Suppressor macrophage treated with lipopolysaccharide for 4 hours (primary cell): ENCODE results near the gene NBAS.

Experiments
- DNase-seq: peaks from one replicate; pipeline ENCODE4 v3.0.0-alpha.2; 2020

NBAS gene

DNA sequence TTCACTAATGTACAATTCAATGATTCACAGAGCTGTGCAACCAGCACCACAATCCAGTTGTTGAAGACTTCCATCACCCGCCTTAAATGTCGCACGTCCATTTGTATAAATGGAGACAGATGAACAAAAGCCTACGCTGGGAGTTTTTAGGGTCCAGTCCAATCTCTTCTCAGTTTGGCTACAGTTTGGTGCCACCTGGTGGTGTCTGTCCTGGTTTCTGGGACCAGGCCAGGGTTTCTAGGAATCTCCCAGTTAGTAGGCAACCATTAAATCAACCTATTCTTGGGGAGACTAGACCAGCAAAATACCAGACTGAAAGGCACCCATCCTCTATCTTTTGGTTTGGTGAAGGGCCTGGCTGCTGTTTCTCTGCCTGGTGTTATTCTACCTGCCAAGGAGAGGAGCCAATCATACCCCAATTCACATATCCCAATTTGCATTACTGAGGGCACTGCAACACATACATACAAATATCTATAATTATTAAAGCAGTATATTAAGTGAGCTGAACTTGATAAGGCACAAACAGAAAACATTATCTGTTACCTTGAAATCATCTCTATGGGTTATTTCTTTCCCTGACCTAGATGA lies 27.3 kb upstream of the NBAS start:
- DNase-seq = peak; percentile 37

DNA sequence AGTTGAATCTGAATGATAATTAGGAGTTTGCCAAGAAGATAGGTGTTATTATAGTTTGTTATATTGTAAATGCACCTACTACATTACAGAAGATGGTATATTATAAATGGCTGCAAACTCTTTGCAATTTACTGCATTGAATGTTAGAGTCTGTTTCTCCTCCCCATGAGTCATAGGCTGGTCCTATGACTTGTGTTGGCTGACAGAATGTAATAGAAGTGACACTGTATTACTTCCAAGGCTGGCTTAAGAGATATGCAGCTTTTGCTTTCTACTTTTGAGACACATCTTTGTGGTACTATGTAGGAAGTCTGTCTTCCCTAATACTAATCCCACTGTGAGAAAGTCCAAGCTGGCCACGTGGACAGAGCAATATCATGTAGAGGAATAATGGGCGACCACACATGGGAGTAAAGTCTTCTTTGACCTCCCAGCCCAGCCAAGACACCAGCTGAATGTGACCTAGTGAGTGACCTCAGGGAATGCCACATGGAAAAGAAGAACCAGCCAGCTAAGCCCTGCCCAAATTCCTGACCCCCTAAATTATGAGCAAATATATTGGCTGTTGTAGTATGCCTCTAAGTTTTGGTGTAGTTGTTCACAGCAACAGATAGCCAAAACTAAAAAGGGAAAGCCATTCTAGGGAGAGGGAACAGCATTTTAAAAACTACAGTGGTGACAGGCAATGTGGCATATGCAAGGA lies 23.8 kb upstream of the NBAS start:
- peak; percentile 48 for DNase-seq

DNA sequence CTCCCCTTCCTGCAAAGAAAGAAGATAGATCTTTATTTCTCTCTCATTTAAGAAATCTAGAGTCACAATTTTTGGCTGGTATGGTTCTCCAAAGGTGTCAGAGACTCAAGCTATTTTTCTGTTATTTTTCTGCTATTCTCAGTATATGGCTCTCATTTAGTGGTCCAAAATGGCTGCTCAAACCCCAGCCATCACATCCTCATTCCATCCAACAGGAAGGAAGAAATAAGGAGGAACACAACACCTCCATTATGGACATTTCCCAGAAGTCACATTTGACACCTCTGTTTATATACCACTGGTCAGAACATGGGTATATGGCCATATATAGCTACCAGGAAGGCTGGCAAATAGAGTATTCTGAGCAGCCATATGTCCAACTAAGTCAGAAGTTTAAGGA lies 23.2 kb upstream of the NBAS start:
- DNase-seq = no peak

DNA sequence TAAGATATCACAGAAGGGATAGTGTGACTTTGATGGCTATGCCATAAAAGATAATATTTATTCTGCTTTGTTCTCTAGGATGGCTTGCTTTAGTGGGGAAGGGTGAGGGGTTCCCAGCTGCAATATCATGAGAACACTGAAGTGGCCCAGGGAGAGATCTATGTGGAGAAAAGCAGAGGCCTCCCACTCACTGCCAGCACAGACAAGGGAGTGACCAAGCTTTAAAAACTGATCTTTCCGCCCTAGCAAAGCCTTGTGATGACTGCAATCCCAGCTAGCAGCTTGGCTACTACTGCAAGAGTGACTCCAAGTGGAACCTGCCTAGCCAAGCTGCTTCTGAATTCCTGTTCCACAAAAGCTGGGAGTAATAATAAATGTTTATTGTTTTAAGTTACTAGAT lies 22.7 kb upstream of the NBAS start:
- no peak for DNase-seq

DNA sequence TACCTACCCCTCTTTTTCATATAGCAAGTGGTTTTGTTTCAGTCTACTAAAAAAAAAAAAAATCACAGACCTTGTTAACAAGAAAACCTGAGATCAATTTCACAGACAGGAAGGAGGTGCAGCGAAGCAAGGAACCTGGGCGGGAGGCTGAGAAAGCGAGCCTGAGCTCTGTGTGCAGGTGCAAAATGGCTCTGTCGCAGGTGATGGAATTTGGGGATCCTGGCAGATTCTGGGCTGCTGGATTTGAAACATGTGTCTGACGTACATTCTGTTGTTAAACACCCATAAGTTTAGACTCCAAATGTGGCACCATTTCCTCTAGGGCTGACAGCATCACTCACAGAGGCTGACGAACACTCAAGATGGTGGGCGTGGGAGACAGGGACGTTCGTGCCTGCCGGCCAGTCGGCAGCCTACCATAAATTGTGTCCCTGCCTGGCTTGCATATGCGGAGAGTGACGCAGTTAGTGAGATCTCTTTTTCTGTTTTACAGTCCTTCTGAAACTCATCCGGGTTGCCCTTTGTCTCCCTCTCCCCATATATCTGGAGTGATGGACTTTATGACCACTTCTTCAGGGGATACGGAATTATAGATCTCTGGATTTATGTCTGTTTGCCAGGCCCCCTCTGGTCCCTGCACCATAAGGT lies 21.7 kb upstream of the NBAS start:
- no peak for DNase-seq

DNA sequence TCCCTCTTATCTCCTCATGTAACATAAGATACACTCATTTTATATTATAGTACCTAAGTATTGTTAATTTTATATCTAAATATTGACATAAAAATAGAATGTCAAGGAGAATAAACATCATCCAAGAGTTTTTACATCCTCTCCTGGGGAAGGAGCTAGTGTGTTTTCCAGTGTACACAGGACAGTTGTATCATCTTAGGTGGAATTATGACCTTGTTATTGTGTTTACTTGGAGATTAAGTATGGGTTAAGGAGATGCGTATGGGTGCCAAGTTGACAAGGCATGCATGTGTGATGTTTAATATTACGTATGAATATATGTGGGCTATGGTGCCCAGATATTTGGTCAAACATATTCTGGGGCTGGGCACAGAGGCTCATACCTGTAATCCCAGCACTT lies 19.3 kb upstream of the NBAS start:
- DNase-seq = no peak

DNA sequence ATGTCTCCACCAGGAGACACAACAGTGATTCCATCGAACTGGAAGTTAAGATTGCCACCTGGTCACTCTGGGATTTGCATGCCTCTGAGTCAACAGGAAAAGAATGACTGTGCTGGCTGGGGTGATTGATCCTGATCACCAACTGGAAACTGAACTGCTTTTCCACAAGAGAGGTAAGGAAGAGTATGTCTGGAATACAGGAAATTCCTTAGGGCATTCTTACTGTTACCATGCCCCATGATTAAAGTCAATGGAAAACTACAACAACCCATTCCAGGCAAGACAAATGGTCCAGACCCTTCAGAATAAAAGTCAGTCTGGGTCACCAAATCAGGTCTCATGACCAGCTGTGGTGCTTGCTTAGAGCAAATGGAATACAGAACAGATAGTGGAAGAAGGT lies 18.5 kb upstream of the NBAS start:
- DNase-seq = no peak

DNA sequence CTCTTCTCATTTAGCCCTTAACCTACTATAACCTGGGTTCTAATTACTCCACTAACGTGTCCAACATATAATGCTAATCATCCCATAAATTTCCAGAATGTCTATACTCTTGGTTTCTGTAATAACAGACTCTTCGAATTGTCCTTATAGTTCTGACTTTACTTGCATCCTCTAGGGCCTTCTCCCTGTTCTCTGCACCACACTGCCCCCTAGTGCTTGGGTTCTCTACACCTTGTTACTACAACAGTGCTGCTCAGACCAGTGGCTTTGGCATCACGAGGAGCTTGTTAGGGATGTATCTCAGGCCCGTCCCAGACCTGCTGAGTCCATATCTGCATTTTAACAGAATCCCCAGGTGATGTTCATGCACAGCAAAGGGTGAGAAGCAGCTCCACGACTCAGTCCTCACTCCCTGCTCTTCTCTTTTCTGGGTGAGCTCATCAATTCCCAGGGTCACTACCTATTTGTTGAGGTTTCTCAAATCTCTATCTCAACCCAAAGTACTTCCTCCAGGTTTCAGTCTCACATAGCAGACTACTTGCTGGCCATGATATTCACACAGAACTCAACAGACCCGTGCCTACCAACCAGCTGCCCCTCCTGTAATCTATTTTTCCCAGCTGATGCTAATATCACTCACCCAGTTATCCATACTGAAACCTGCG lies 16.1 kb upstream of the NBAS start:
- DNase-seq = peak; percentile 88

DNA sequence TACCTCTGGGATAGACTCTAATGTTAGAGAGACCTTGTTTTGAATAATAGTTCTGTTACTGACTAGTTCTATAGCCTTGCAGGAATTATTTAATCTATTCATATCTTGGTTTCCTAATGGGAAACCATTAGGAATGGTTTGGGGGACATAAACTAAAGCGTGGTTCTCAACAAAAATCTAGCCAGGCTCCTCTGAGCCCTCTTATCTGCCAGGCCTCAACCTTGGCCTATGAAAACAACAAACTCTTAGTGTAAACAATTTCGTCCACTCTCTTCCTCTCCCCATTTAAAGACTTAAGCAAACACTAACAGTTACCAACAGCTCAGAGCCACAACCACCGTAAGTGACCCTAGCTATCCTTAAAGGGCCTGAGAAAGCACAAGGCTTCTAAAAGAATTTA lies 10.6 kb upstream of the NBAS start:
- DNase-seq = no peak

DNA sequence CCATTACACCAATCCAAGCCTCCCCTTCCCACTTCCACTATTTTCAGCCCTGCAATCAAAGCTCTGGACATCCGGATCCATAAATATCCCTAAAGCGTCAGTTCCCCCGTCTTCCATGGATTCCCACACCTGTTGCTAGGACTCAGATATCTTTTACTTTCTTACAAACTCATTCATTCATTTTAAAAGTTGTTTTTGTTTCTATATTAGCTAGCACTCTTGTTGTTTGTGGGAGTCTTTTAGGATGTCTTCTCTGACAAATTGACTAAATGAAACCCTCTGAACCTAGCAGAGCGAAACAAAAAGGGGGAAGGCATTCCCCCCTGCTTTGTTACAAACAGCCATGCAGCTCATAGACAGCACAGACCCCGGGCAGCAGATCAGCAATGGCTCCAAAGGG lies 9.0 kb upstream of the NBAS start:
- no peak for DNase-seq

DNA sequence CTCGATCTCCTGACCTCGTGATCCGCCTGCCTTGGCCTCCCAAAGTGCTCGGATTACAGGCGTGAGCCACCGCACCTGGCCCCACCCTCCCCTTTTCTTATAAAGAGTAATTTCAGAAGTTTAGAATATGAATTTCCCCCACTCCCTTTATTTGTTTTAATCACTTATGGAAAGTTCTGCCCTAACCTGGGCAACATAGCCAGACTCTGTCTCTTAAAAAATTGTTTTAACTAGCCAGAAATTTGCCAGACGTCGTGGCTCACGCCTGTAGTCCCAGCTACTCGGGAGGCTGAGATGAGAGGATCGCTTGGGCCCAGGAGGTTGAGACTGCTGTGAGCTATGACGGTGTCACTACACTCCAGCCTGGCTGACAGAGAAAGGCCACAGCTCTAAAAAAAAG lies 7.7 kb upstream of the NBAS start:
- DNase-seq = no peak

DNA sequence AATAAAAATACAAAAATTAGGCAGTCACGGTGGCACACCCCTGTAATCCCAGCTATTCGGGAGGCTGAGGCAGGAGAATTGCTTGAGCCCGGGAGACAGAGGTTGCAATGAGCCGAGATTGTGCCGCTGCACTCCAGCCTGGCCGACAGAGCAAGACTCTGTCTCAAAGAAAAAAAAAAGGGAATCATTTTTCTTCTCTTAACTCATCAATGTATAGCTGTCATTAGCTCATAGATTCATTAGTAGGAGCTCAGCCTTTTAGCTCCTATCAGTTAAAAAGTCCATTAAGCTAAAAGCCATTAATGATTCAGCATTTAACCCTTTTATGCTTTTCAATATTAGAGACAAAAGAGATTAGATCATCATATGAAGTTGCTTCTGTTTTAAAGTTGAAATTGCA lies 5.8 kb upstream of the NBAS start:
- no peak for DNase-seq

DNA sequence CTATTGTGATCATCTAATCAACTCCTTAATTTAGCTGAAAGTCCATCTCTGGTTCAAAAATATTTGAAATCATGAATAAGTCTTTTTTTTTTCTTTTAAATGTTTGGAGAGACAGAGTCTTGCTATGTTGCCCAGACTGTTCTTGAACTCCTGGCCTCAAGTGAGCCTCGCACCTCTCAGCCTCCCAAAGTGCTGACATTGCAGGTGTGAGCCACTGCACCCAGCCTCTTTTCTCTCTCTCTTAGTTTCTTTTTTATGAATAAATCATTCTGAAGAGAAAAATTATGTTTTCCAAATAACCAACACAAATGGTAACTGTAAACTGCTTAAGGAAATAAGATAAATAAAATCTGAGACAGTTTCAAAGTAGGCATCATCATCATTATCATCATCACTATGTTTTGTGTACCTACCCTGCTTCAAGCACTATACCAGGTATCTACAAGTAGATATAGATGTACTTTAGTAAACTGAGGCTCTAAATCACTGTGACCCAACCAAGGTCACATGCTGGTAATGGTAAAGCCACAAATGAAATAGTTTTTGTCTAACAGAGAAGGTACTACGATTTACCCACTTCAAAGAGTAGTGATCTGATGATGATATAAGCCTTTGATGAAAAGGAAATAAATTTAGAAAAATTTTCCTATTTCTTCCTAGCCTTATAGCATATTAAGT lies 5.0 kb upstream of the NBAS start:
- no peak for DNase-seq

DNA sequence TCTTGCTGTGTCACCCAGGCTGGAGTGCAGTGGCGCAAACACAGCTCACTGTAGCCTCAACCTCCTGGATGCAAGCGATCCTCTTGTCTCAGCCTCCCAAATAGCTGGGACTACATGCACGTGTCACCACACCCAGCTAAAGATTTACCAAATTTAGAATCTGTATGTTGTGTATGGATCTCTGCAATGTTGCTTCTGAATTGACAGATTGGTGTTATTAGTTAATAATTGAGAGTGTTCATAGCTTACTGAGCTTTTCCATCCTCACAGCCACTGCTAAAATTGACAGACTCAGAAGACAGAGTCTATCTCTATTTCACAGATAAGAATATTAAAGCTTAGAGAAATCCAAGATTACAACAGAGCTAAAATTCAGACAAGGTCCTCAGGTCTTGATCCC lies 4.3 kb upstream of the NBAS start:
- no peak for DNase-seq

DNA sequence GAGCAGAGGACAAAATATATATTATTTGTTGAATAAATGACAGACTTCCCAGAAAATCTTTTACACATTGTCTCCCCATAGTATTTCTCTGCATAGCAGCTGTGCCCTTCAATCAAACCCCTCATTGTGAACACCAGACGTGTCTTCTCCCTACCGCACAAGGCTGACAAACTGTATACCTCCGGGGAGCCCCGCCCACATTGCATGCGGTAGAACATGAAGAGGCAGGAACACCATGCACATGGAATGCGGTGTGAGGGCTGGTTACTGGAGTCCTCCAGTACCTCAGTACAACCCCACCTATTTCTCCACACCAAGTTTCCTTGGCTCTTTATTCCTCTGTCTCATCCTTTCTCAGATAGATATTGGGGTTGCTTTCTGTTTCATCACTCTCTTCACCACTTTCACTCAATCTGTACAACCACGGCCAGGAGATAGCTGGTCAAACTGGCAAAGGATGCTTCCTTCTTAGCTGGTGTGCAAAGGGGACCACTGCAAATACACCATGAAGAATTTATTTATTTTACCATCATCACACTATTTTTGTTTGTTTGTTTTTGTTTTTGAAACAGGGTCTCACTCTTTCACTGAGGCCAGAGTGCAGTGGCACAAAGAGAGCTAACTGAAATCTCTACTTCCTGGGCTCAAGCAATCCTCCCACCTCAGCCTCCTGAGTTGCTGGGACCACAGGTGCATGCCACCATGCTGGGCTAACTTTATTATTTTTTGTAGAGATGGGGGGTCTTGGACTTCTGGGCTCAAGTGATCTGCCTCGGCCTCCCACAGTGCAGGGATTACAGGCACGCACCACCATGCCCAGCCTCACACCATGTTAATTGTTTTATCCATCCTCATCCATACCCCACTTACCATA lies 2.3 kb upstream of the NBAS start:
- no peak for DNase-seq

DNA sequence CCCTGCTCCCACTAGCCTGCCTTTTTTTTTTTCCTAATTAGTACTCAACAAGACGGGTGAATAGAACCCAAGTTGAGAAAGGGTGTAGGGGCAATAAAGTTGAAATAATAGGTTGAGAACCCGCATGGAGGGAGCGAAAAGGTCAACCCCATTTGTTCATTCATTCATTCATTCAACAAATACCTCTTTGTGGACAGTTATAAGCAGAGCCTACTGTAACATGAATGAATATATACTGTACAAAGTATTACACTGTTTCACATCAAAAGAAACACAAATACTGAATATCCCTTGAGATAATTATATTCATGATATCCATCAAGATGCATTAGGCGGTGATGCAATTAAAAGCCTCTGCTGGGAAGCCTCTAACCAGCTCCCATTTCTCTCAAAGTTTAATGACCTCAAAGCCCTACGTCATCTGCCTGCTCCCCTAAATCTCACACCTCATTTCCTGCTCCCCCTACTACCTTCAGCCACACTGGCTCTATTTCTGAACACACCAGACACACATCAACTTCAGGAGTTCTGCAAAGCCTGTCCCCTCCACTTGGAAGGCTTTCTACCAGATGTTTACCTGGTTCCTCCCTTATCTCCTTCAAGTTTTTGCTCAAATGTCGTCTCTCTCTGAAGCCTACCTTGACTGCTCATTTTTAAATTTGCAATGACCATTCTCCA lies 1.4 kb upstream of the NBAS start:
- no peak for DNase-seq

DNA sequence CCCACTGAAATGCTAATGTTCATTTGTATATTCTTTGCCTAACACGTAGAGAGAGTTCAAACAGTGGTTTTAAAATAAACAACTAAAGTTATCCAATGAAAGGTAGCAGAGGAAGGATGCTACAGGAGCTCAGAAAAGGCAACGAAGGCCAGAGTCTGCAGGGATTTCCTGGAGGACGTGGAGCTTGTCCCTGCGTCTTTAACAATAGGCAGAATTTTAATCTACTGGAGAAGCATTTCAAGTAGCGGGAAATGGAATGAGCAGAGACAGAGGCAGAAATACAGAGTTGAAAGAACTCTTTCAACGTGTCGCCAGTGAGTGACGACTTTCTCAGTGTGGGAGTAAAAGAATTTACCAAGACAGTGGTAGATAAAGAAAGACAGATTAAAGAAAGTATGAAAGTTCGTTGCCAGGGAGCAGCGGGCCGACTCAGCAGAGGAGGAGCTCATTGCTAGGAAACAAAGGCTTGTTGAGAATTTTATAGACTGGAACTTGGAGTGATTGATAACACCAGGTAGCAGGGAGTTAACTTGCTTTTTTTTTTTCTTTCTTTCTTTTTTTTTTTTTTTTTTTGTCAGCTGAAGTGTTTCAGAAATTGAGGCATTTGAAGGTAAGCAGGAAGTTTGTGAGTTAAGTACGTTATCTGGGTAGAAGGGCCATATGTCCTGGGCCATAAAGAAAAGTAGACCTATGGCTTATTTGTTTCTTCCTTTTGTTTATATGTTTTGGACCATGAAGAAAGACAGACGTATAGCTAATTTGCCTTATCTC lies 625 bp upstream of the NBAS start:
- DNase-seq = peak; percentile 15

DNA sequence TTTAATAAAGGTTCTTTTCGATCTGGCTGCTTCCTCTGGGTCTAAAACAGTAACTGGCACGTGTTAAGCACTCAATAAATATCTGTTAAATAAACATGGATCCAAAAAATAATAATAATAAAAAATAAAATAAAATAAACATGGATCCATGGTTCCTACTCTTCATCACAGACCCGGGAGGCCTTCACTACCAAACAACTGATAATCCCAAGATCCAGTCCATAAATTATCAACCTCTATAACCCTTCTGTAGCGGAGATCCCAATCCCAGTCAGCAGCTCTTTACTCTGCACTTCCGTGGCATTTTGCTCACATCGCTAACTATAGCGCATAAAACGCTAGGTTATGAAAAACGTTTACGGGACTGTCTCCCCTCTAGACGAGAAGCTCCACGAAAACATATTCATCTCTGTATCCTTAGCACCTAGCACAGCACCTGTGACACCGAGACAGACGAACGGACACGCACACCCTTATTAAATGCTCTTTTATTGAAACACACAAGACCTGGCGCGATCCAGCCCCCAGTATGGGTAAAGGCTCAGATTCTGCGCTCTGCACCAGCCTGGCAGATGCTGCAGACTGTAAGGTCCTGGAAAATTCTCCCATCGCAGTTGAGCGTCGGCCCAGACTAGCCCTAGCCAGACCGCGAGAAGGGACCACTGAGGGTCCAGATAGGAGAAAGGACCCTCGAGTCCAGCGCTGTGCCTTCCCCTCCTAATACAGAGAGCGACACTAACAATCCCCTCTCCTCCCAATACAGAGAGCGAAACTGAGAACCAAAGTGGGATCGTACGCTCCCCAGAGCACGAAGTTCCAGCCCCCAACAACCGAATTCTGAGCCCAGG lies 770 bp downstream of the NBAS start:
- DNase-seq = peak; percentile 18

DNA sequence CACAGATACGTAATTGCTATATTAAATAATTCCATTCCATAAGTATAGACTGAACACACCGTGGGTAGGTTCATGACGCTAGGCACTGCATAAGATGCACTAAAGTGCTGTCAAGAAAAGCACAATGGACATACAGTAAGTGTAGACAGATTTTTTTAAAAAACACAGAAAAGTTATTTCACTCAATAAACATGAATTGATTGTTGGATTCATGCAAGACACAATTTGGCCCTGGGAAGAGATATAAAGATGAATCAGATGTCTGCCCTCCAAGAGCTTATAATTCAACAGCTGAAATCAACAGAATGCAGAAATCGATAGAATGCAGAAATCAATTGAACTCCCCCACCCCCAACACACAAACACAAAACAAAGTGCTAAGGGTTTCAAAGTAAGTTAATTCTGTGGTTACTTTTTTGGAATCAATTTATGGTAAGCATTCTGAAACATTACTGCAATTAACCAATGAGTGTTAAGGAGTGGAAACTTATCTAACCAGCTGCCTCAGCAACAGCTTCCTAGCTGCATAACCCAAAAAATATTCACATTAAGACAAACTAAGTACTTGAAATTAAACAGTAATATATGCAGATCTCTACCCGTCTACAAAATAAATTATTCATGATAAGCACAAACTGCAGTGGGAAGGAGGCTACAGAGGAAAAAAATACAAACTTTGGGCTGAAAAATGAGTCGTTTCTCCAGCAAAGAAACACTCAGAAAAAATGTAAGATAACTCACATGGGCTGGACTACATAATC lies 1.6 kb downstream of the NBAS start:
- DNase-seq = no peak
